GM11168 (cell line): ENCODE data around the gene WDR64.
"Not testable (repeated sequence)": the region's sequence is repeated elsewhere in the genome, so short reads cannot be mapped to it uniquely, and the experiment has no call there.

Experiments used
- in situ Hi-C: fragments of 300-500 bp; cut with MboI; formaldehyde crosslinking; loops from one replicate; pipeline ENCODE4 v1.12.0; 2022; ENCODE audit warnings: low sequenced_read_pairs; ENCODE audit not compliant: unreplicated experiment

WDR64 gene

GRCh38 chr1:241645199-241645598, 6.9 kb upstream of the WDR64 start:
- in situ Hi-C loops = no loop called here

GRCh38 chr1:241646201-241646600, 5.9 kb upstream of the WDR64 start:
- in situ Hi-C loops = no loop called here

GRCh38 chr1:241647658-241648057, 4.4 kb upstream of the WDR64 start:
- in situ Hi-C loops = no loop called here

- in situ Hi-C loops = no loop called here
Observed at GRCh38 chr1:241648159-241648558, 3.9 kb upstream of the WDR64 start.

- in situ Hi-C loops = no loop called here
Observed at GRCh38 chr1:241654019-241654418, 1.9 kb downstream of the WDR64 start.

- in situ Hi-C loops = no loop called here
Observed at GRCh38 chr1:241654641-241655040, 2.6 kb downstream of the WDR64 start.

- in situ Hi-C loops = no loop called here
Observed at GRCh38 chr1:241658081-241658793, 6.2 kb downstream of the WDR64 start.

GRCh38 chr1:241659016-241659415, 6.9 kb downstream of the WDR64 start:
- in situ Hi-C loops = not testable (repeated sequence)

- in situ Hi-C loops = no loop called here
Observed at GRCh38 chr1:241660424-241660972, 8.4 kb downstream of the WDR64 start.

- in situ Hi-C loops = no loop called here
Observed at GRCh38 chr1:241666419-241666818, 14.3 kb downstream of the WDR64 start.

GRCh38 chr1:241672301-241672700, 20.2 kb downstream of the WDR64 start:
- in situ Hi-C loops = no loop called here

- in situ Hi-C loops = no loop called here
Observed at GRCh38 chr1:241674805-241675384, 22.8 kb downstream of the WDR64 start.

- in situ Hi-C loops = no loop called here
Observed at GRCh38 chr1:241675983-241676382, 23.9 kb downstream of the WDR64 start.

- in situ Hi-C loops = no loop called here
Observed at GRCh38 chr1:241677201-241677600, 25.1 kb downstream of the WDR64 start.

- in situ Hi-C loops = no loop called here
Observed at GRCh38 chr1:241678536-241678935, 26.5 kb downstream of the WDR64 start.

- in situ Hi-C loops = no loop called here
Observed at GRCh38 chr1:241679404-241679803, 27.3 kb downstream of the WDR64 start.

GRCh38 chr1:241679961-241680360, 27.9 kb downstream of the WDR64 start:
- in situ Hi-C loops = no loop called here

- in situ Hi-C loops = not testable (repeated sequence)
Observed at GRCh38 chr1:241681861-241682448, 29.9 kb downstream of the WDR64 start.

- in situ Hi-C loops = no loop called here
Observed at GRCh38 chr1:241682921-241683320, 30.8 kb downstream of the WDR64 start.

- in situ Hi-C loops = no loop called here
Observed at GRCh38 chr1:241684108-241684507, 32.0 kb downstream of the WDR64 start.

- in situ Hi-C loops = no loop called here
Observed at GRCh38 chr1:241688940-241689368, 36.9 kb downstream of the WDR64 start.
